Activated CD4-positive, alpha-beta T cell treated with anti-CD3 and anti-CD28 coated beads, Interleukin-10, Interleukin-2, amounts not matched to agents 100 ng/mL and 50 ng/mL, durations not matched to agents 16 hours and 8 hours (primary cell): ENCODE results near the gene IL24.

Source experiments
- DNase-seq: peaks from one replicate; pipeline ENCODE4 v3.0.0-alpha.2; 2020

IL24 gene

DNA sequence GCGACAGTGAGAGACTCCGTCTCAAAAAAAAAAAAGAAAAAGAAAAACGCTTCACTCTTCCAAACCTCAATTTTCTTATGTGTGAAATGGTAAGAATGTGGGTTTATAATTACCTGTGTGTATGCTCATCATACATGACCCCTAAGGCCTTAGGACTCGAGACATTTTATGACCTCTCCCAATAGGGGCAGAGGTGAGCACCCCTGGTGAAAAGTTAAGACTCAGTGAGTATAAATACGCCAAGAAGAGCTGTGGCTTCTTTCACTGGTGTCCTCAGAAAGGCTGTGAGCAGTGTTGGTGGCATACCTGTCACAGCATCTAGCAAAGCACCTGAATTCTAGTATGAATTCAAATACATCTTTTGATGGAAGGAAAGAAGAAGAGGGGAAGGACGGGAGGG is 32.3 kb downstream of the IL24 start:
- no peak for DNase-seq

DNA sequence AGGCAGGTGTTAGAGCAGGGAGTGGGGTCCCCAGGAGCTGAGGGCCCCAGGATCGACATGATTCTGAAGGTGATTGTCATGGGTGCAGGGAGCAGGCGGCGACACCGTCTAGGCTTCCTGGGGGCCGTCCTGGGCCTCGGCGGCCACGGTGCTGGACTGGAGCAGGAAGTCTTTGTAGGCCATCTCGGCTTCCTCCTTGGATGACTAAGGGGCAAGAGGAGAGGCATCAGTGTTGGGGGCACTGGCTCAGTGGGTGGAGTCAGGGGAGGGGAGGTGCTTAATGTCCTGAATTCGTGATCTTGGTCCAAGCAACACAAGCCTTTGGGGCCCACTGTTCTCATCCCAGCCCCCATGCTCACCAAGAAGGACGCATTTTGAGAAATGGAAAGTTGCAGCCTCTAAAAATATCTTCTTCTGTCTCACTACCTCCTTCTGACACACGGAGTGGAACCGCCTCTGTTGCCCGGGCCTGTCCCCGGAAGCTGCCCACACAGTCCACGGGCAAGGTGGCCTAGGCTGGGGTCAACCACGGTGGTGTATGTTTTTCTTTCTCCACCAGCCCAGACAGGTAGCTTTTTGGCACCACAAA is 33.1 kb downstream of the IL24 start:
- no peak for DNase-seq

DNA sequence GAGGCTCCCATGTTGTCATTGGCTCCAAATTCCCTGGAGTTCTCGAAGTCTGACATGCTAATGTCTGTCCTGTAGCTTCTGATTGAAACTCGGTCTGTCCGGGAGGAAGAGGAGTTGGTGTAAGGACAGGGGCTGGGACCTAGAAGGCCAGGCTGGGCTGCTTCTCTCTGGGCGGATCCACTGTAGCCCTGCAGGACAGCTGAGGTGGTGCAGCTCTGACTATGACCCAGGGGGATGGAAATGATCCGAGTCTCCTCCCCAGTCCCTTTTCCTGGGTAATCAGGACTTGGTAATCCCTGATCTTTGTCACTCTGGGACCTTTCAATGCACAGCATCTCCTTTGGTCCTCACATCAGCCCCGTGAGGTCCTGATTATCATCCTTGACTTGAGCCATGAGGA is 34.5 kb downstream of the IL24 start:
- DNase-seq = no peak

DNA sequence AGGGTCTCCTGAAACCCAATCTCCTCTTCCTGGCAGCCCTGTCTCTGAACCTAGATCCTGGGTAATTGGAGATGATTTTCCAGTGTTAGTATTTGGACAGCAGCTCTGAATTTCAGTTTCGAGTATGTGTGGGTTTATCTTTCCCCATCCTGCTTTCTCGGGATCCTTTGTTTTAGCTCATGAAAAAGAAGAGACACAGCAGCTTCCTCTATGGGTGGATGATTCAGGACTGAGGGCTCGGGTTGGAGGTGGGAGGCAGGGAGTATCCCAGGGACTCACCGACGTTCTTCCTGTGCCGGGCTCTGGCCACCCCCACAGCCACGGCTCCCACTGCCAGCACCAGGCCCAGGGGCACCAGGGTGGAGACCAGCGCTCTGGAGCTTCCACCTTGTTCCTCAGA is 34.9 kb downstream of the IL24 start:
- DNase-seq = no peak

DNA sequence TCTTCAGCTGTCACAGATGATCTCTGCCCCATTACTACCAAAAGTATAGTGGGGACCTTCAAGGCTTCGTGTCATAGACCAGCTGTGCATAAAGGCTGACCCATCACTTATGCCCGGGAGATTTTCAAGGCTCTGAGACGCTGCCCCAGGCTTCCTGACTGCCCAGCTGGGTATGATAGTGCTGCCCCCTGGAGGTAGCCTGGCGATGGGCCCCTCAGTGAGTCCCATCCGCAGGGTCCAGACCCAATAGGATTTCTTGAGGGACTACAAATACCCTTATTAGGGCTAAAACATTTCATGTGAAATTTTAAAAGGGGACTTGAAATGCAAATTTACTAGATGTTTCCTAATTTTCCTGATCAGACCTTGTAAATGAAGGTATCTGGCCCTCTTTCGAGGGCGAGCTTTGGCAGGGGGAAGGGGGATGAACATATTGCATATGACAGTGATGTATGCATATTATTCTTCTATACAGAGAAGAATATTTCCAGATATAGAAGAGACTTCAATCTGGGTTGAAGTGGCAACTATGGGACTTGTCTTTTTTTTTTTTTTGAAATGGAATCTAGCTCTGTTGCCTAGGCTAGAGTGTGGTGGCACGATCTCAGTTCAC is 36.2 kb downstream of the IL24 start:
- peak; percentile 66 for DNase-seq

DNA sequence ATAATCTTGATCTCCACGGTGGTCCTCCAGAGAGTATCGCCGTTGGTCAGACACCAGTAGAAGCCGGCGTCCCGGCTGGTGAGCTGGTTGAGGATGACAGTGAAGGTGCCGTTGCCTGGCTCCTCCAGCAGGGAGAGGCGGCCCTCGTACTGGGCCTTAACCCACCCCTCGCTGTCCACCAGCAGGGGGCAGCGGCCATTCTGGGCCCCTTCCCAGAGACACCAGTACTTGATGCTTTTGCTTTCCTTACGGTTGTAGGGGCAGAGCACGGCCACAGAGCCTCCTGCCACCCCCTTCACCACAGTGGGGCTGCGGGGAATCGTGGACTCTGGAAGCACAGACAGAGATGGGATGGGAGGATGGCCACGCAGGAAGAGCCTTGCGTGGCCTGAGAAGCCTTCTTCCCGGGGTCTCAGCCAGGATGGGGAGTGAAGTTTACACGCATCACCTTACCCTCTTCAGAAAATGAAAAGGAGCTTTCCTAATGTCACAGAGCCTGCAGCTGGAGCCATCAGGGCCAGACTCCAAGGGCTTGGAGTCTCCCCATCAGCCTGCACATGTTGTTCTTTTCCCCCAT is 38.3 kb downstream of the IL24 start:
- peak; percentile 52 for DNase-seq

DNA sequence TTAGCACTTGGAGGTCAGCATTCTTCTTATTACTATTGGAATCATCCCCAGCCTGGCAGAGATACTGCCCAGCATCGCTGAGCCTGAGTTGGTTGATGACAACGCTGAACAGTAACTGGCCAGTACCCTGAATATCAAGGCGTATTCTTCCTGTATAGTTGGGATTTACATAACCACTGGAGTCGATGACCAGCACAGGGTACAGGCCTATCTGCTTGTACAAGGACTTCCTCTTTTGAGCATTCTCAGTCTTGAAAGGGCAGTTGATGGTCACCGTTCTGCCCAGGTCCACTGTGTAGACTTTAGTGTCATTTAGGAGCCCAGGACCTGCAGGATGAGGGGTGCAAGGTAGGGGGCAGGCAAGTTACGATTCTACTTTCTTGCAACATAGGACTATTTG is 40.2 kb downstream of the IL24 start:
- DNase-seq = no peak

DNA sequence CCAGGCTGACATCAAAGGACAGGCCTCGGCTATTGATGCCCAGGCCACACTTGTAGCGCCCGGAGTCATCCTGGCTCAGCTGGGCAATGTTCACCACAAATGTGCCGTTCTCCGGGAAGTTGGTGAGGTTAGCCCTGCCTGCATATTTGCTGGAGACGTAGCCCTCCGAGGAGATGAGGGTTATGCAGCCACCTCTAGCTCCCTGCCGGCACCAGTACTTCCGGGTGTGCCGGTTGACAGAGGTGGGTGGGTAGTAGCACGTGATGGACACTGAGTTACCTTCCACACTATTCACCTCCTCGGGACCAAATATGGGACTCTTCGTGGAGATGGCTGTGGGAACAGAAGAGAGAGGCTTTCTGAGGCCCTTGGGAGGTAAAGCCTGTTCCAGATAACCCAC is 41.9 kb downstream of the IL24 start:
- DNase-seq = no peak

DNA sequence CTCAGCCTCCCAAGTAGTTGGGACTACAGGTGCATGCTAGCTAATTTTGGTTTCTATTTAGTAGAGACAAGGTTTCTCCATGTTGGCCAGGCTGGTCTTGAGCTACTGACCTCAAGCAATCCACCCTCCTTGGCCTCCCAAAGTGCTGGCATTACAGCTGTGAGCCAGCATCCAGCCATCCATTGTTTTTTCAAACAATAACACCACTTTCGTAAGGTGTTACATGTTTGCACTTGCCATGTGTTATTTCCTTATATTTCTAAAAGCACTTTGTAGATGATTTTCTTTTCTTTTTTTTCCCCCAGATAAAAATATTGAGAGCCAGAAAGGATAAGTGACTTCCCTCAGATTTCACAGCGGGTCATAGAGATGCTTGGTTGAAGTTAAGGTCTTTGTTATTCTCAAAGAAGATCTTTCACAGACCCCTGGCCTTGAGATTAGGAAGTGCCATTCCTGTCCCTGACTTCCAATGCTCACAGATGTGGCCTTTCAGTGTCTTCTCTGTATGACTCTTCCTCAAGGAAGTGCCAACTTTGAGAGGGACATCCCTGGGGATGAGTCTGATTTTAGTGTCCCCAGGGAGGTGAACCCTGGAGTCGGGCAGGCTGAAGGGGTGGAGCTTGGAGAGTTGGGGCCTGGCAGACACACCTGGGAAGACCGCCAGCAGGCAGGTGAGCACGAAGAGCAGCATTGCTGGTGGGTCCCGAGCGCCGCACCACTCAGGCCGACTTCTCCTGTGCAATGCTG is 42.8 kb downstream of the IL24 start:
- no peak for DNase-seq

DNA sequence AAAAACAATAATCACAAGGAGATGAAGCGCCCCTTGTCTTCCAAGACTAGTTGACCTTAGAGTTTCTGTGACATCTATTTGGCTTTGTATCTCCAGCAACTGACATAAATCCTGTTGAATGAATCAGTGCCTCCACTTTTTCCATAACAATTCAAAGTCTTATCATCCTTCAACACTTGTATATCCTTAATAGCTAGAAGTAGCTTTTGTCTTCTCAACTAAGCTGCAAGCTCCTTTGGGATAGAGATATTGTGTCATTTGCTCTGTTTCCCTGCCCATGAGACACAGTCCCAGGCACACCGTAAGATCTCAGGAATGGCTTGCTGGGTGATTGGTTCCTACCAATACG is 43.3 kb downstream of the IL24 start:
- DNase-seq = no peak

DNA sequence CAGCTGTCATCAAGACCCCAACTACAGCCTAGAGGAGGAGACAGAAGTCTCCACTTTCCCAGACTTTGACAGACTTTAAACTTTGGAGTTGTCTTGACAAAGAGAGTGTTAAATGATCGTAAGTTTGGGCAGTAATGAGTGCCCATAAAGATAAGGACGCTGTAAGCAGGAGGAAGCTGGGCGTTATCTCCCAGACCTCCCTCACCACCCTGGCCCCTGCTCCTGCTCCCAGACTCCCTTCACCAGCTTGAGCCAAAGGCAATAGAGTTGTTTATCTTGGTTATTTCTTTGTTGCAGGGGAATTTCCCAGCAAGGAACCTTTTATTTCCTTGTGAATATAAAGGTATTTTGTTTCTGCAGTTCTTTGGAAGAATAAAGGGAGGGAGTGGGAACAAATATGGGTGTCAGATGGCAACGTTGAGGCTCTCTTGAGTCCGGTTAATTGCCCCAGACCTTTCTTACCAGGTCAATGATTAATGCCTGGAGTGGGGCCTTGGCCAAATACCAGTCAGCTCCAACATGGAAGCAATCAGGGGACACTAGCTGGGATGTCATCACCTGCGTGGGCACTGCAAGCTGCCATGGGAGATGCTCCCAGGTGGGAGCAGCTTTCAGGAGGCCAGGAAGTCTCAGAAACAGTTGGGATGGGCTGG is 44.6 kb downstream of the IL24 start:
- DNase-seq = no peak

DNA sequence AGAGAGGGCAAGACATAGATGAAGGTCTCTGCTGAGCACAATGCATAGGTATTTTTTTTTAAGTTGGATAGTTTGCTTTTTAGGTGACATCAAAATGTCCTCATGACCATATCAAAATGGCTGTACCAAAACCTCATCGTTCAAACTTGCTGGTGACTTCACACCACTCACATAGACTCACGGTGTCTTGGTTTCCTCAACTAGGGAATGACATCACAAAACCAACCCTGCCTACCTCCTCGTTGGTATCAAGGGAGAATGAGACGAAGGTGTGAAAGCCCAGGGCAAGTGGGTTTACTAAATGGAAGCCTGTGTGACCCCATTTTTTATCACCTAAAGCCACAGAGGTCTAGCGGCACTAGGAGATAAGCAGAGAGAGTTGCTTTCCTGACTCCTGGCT is 47.5 kb downstream of the IL24 start:
- no peak for DNase-seq

DNA sequence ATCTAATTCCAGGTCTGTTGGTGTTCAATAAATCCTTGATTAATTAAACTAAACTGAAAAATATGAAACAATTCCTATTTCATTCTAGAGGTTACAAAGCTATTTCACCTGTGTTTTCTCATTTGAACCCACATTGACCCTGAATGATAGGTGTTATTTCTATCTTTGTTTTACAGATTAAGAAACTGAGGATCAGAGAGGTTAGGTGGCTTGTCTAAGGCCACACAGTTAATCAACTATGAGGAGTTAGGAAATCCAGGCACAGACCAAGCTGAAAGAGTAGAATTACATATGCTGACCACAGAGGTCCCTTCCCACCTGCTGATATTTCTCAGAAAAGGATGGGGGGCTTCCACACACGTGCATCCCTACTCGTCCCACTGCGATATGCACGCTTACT is 48.5 kb downstream of the IL24 start:
- no peak for DNase-seq

DNA sequence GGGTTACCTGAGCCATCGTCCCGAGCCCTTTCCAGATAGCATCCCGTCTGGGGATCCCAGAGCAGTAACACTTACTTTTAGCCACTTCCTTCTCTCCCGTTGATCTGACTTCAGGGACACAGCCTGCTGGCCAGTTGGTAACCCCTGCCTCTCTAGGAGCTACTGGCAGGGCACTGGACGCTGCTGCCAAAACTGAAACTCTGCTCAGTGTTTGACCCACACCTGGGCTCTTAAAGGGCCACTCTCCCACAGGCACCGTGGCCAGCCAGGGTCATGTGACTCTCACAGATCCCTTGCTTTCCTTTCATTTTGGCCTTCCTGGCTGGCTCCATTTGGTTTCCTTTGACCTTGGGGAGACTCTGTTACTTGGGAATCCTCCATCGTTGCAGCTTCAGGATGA is 49.0 kb downstream of the IL24 start, which contains the start of gene PIGR:
Gene PIGR, minus strand, starts transcription at position 206 of the 400 bp plus-strand sequence. CDS start 5,935 bp downstream, outside the sequence.
- DNase-seq = no peak

DNA sequence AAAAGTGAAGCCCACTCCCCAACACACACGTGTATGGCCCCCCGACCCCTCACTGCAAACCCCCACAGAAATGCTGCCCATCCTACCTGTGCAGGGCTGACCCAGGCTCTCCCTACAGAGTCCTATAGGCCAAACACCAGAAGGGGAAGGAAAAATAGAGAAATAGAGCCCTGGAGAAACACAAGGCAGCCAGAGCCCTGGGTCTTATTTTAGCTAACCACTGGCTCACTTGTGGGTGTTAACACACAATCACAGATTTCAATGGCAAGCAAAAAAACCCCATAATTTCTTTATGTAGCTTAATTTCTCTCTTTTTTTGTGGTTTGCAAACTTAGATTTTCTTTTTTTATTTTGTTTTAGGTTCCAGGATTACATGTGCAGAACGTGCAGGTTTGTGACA is 50.0 kb downstream of the IL24 start:
- no peak for DNase-seq

DNA sequence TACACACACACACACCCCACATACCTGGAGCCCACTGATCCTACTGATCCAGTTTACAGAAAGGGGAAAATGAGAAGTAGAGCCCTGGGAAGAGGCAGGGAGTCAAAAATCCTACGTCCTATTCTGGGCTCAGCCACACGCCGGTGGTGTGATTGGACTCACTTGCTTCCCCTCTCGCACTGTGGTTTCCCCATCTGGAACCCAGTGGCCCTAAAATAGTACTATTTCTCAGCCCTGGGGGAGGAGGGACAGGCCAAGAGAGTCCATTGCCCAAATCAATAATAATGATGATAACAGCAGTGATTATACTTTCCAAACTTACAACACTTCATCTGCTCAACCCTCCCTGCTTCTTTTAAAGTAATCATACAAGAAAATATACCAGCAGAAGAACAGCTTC is 52.0 kb downstream of the IL24 start:
- no peak for DNase-seq

DNA sequence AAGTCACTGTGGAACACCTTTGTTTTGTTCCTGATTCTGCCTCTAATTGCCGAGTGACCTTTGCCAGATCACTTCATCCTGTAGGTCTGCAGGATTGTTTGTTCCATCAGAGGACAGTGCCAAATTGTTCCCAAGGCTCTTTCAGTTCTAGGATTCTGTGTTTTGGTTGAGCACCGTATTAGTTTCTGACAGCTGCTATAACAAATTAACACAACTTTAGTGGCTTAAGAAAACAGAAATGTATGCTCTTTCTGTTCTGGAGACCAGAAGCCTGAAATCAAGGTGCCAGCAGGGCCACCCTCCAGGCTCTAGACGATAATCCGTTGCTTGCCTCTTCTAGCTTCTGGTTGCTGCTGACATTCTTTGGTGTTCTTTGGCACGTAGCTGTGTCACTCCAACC is 52.4 kb downstream of the IL24 start:
- no peak for DNase-seq

DNA sequence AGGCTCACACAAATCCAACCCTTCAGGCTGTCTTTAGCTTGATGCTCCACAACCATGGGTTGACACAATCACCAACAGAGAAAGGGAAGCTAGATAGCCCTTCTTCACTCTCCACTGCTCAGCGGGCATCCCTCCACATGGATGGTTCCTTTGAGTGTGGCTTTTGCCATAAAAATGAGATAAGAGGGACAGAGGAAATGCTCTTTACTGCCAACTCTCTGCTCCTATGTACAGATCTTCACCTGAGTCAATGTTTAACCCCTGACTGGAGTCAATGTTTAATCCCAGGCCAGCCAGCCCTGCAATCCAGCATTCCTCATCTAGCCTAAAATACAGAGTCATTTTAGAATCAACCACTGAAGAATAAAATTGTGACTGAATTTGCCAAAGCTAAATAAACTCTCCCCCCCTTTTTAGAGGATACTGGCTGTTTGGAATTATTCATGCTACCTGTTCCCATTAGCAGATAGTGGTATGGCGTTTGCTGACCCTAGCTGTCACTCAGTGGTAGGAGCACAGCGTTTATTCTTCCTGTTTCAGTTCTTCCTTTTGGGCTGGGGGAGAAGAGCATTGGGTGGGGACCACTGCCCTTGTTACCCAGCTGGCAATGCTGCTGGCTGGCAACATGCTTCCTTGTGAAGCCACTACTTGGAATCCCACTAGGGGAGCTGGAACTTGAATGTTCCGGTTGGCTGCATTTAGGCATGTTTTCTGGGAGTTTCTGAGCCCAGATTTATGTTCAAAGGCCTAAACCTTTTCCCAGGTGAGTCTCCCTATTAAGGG is 54.3 kb downstream of the IL24 start:
- DNase-seq = no peak

DNA sequence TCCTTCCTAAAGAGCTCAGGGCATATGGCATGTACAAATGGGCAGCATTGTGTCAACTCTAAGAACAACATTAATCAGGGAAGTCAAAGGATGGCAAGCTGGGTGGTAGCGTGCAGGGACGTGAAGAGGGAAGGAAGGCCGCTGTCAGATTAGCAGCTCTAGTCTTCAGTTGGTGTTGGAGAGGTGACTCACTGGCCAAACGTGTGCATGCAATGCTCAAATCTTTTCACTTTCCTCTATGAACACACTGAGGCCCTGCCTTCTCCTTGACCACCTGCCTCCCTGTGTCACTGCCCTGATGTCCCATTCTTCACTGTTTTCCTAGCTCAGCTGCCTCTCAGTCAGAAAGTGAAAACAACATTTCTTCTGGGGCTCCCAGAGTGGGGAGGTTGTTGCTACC is 54.9 kb downstream of the IL24 start:
- DNase-seq = no peak

DNA sequence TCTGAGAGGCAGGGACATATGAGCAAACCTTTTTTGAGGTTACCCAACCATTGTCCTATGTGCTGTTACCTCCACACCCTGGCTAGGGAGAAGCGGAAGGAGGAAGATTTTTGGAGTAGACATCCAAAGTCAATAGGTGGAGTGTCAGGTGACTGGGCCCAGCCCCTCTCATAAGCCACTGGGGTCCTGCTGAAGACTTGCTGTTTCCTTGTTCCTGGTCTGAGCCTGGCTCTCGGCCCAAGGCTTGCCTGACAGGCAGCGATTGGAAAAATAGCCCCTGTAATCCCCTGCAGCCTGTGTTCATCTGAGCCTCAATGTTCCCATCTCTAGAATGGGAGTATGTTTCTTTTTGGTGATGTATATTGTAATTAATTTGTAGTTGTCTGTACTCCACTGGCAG is 55.9 kb downstream of the IL24 start:
- DNase-seq = no peak

DNA sequence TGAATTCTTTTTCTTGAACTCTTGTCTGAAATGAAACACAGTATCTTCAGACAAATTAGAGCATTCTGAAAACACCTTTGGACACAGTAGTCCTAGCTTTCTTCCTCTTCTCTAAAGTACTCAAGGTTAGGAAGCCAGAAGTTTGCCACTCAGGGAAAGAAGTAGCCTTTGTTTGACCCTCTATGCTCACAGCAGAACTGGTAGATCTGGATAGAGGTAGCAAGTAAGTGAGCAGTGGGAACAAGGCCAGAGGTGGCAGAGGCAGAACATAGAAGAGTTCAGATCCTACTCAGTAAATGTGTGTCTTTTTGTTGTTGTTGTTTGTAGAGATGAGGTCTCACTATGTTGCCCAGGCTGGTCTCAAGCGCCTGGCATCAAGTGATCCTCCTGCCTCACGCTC is 56.4 kb downstream of the IL24 start:
- DNase-seq = no peak
